Measurements from ENCODE around the gene SNTG2.
"Not testable (repeated sequence)": the region's sequence is repeated elsewhere in the genome, so short reads cannot be mapped to it uniquely, and the experiment has no call there.

The SNTG2 gene

GRCh38 chr2:1053786-1054185, 103.1 kb downstream of the SNTG2 start:
- DNase-seq (ENCODE audit: low read depth) = no peak

- no peak for DNase-seq (ENCODE audit: low read depth)
These were observed 103.8 kb downstream of the SNTG2 start for GRCh38 chr2:1054399-1054798.

- DNase-seq (ENCODE audit: low read depth) = no peak
These were observed 104.5 kb downstream of the SNTG2 start for GRCh38 chr2:1055014-1055595.

GRCh38 chr2:1060372-1060771, 109.7 kb downstream of the SNTG2 start:
- DNase-seq (ENCODE audit: low read depth) = no peak

- DNase-seq (ENCODE audit: low read depth) = no peak
These were observed 110.3 kb downstream of the SNTG2 start for GRCh38 chr2:1060987-1061386.

- no peak for DNase-seq (ENCODE audit: low read depth)
These were observed 117.6 kb downstream of the SNTG2 start for GRCh38 chr2:1068241-1068640.

- no peak for DNase-seq (ENCODE audit: low read depth)
These were observed 118.2 kb downstream of the SNTG2 start for GRCh38 chr2:1068822-1069221.

- no peak for DNase-seq (ENCODE audit: low read depth)
These were observed 119.2 kb downstream of the SNTG2 start for GRCh38 chr2:1069847-1070246.

- DNase-seq (ENCODE audit: low read depth) = no peak
These were observed 120.0 kb downstream of the SNTG2 start for GRCh38 chr2:1070601-1071000.

- no peak for DNase-seq (ENCODE audit: low read depth)
These were observed 121.0 kb downstream of the SNTG2 start for GRCh38 chr2:1071650-1072049.

GRCh38 chr2:1072250-1072649, 121.6 kb downstream of the SNTG2 start:
- DNase-seq (ENCODE audit: low read depth) = no peak

GRCh38 chr2:1077911-1078310, 127.3 kb downstream of the SNTG2 start:
- no peak for DNase-seq (ENCODE audit: low read depth)

GRCh38 chr2:1078326-1078725, 127.7 kb downstream of the SNTG2 start:
- DNase-seq (ENCODE audit: low read depth) = no peak

- no peak for DNase-seq (ENCODE audit: low read depth)
These were observed 129.5 kb downstream of the SNTG2 start for GRCh38 chr2:1079873-1080799.

- DNase-seq (ENCODE audit: low read depth) = no peak
These were observed 131.0 kb downstream of the SNTG2 start for GRCh38 chr2:1081451-1082225.

- no peak for DNase-seq (ENCODE audit: low read depth)
These were observed 132.0 kb downstream of the SNTG2 start for GRCh38 chr2:1082456-1083205.

- no peak for DNase-seq (ENCODE audit: low read depth)
These were observed 137.7 kb downstream of the SNTG2 start for GRCh38 chr2:1088192-1088860.

- no peak for DNase-seq (ENCODE audit: low read depth)
These were observed 138.3 kb downstream of the SNTG2 start for GRCh38 chr2:1088940-1089339.

GRCh38 chr2:1091895-1092585, 141.4 kb downstream of the SNTG2 start:
- no peak for DNase-seq (ENCODE audit: low read depth)

GRCh38 chr2:1093668-1094067, 143.0 kb downstream of the SNTG2 start:
- not testable (repeated sequence) for DNase-seq (ENCODE audit: low read depth)

- no peak for DNase-seq (ENCODE audit: low read depth)
These were observed 146.5 kb downstream of the SNTG2 start for GRCh38 chr2:1097101-1097500.

Data from activated T-cell treated with anti-CD3 and anti-CD28 coated beads for 24 hours (primary cell).